HFF-Myc (cell line): ENCODE data around the gene FGF18.

Experiments used
- DNase-seq: peaks from one replicate; pipeline ENCODE4 v3.0.0-alpha.2; 2011; ENCODE audit warnings: low read depth; ENCODE audit errors: extremely low read depth
- H3K4me3 ChIP-seq: replicated peaks from 2 replicates; pipeline ENCODE4 v1.5.1; 2011; ENCODE audit warnings: low read depth, mild to moderate bottlenecking, control low read depth, low read length
- CTCF ChIP-seq: IDR thresholded peaks from 2 replicates; pipeline ENCODE4 v1.5.1; 2012; ENCODE audit warnings: mild to moderate bottlenecking, low read depth, low read length, control low read depth; ENCODE audit errors: missing control alignments

Gene FGF18

GRCh38 chr5:171453056-171453725 is 33.7 kb downstream of the FGF18 start:
- DNase-seq, result no peak
- no peak for TF ChIP-seq CTCF
- H3K4me3 ChIP-seq, result no peak overlapping the region

- TF ChIP-seq CTCF, result no peak
- no peak for DNase-seq
- no peak overlapping the region for H3K4me3 ChIP-seq
Measured at GRCh38 chr5:171453988-171454387, 34.5 kb downstream of the FGF18 start.

GRCh38 chr5:171454549-171454948 is 35.1 kb downstream of the FGF18 start:
- no peak for TF ChIP-seq CTCF
- DNase-seq, result no peak
- no peak overlapping the region for H3K4me3 ChIP-seq

GRCh38 chr5:171455522-171455921 is 36.1 kb downstream of the FGF18 start:
- H3K4me3 ChIP-seq, result no peak overlapping the region
- TF ChIP-seq CTCF, result no peak
- DNase-seq, result no peak

GRCh38 chr5:171457208-171457981 is 37.9 kb downstream of the FGF18 start:
- no peak for DNase-seq
- TF ChIP-seq CTCF, result no peak
- no peak overlapping the region for H3K4me3 ChIP-seq

GRCh38 chr5:171459839-171460238 is 40.4 kb downstream of the FGF18 start:
- H3K4me3 ChIP-seq, result no peak overlapping the region
- no peak for TF ChIP-seq CTCF
- no peak for DNase-seq
